Measurements from ENCODE around the gene PKD1L1. TPM values are rescaled to one million over a fixed set of nuclear protein-coding genes. Genes with fewer than 3 reads are reported as not detected.

Gene PKD1L1
- total and polyA plus RNA-seq, 12 donors, result 0.11 to 1.0 (median 0.17) TPM; not detected in 1

GRCh38 chr7:47792521-47793121 is 155.6 kb downstream of the PKD1L1 start:
- Histone ChIP-seq H3K27me3 (no peaks in the 10 kb centered on the region), H3K36me3 (replicated peaks in 1 of 2) (no peaks in the 10 kb centered on the region), H3K4me3 (no peak overlapping the region), H3K27ac (no peak overlapping the region), H3K4me1 (replicated peaks in 1 of 2) (no peaks in the 10 kb centered on the region), H3K9me3 (replicated peaks in 1 of 3) (no peaks in the 10 kb centered on the region)
- intact Hi-C loops (cut with DNase I), result no loop called here
- 48 to 60% (median 57%) methylated on average over 3 of the region's 3 CpGs for WGBS, 4 donors
- TF ChIP-seq CTCF (IDR thresholded peaks at IDR 0.05), result peak in 5 of 6 experiments; percentile 5 to 46 (median 36)
- no peak for TF ChIP-seq POLR2A (IDR thresholded peaks at IDR 0.05)
- peak in 1 of 7 donors; percentile 44 for DNase-seq

- peaks cover 7 to 9% of the 10 kb centered on the region in 2 donors for H3K4me1 ChIP-seq (replicated peaks in 1 of 2)
- 82 to 87% (median 86%) methylated on average over 4 of the region's 4 CpGs for WGBS, 4 donors
- peak in 1 of 7 donors; percentile 35 for DNase-seq
- no peaks in the 10 kb centered on the region for H3K36me3 ChIP-seq (replicated peaks in 1 of 2)
- H3K27me3 ChIP-seq, result no peaks in the 10 kb centered on the region
- intact Hi-C loops (cut with DNase I), result no loop called here
- H3K27ac ChIP-seq, result no peak overlapping the region
- H3K4me3 ChIP-seq, result no peak overlapping the region
- no peak for TF ChIP-seq CTCF (IDR thresholded peaks at IDR 0.05)
- no peak for TF ChIP-seq POLR2A (IDR thresholded peaks at IDR 0.05)
- no peaks in the 10 kb centered on the region for H3K9me3 ChIP-seq (replicated peaks in 1 of 3)
Measured at GRCh38 chr7:47791682-47792081, 156.6 kb downstream of the PKD1L1 start.

- intact Hi-C loops (cut with DNase I), result no loop called here
- Histone ChIP-seq H3K27ac (peak overlapping the region in 1 of 5 donors; percentile 85), H3K4me3 (no peak overlapping the region), H3K4me1 (replicated peaks in 1 of 2) (peaks cover 16 to 43% of the 10 kb centered on the region in 2 donors), H3K9me3 (replicated peaks in 1 of 3) (no peaks in the 10 kb centered on the region), H3K36me3 (replicated peaks in 1 of 2) (no peaks in the 10 kb centered on the region), H3K27me3 (no peaks in the 10 kb centered on the region)
- no peak for TF ChIP-seq CTCF (IDR thresholded peaks at IDR 0.05)
- TF ChIP-seq POLR2A (IDR thresholded peaks at IDR 0.05), result no peak
- WGBS, 4 donors, result 94 to 100% (median 99%) methylated on average over 4 of the region's 4 CpGs
- peak in 2 of 7 donors; percentile 5 to 35 for DNase-seq
Measured at GRCh38 chr7:47788083-47788482, 160.2 kb downstream of the PKD1L1 start.

GRCh38 chr7:47787249-47788069 is 160.8 kb downstream of the PKD1L1 start:
- Histone ChIP-seq H3K27me3 (no peaks in the 10 kb centered on the region), H3K4me1 (replicated peaks in 1 of 2) (peaks cover 21 to 49% of the 10 kb centered on the region in 2 donors), H3K36me3 (replicated peaks in 1 of 2) (no peaks in the 10 kb centered on the region), H3K27ac (peak overlapping the region in 4 of 5 donors; percentile 37 to 85 (median 82)), H3K4me3 (no peak overlapping the region), H3K9me3 (replicated peaks in 1 of 3) (no peaks in the 10 kb centered on the region)
- intact Hi-C loops (cut with DNase I), result no loop called here
- TF ChIP-seq POLR2A (IDR thresholded peaks at IDR 0.05) (no peak), CTCF (IDR thresholded peaks at IDR 0.05) (no peak)
- WGBS, 4 donors, result 81 to 89% (median 83%) methylated on average over 9 of the region's 9 CpGs
- peak in 2 of 7 donors; percentile 6 to 52 for DNase-seq

All from adrenal gland (tissue), 12 donors.